GM21717 (cell line): ENCODE data around the gene NTSR1.
A peak's percentile ranks its signal among the peaks of the same experiment; 100 is the strongest.

Experiments used
- ATAC-seq: cut with Tn5 transposase; IDR thresholded peaks from one replicate; pipeline ENCODE4 v1.9.1; 2021; ENCODE audit warnings: mild to moderate bottlenecking, moderate library complexity; ENCODE audit not compliant: unreplicated experiment

Gene NTSR1

GRCh38 chr20:62780204-62780603, 71.6 kb downstream of the NTSR1 start:
- ATAC-seq, result no peak

DNA sequence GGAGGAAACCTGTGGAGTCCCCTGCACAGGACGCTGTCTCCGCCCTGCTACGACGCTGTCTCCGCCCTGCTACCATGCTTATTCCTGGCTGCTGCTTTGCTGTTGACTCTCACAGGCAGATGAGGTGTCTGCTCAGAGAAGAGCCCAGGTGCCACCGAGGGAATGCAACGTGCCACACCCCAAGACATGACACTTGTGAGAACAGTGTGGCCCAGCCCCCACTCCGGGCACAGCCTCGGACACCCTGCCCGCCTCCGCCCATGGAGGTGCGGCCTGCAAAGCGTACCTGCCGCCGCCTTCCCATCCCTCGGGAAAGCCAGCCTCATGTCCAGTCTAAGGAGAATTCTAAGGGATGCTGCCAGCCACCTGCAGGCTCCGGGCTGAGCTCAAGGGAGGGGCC, 72.1 kb downstream of the NTSR1 start:
- no peak for ATAC-seq

GRCh38 chr20:62782149-62782892, 73.7 kb downstream of the NTSR1 start:
- no peak for ATAC-seq

DNA sequence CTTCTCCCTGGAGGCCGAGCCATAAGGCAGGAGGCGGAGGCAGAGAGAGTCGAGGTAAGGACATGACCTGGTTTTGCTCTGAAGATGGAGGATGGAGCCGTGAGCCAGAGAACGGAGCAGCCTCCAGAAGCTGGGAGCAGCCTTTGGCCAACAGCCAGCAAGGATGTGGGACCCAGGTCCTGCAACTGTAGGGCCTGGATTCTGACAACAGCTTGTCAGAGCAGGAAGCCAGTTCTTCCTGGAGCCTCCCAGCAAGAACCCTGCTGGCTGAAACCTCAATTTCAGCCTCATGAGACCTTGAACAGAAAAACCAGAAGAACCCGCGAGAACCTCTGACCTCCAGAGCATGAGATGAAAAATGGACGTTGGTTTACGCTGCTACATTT, 74.2 kb downstream of the NTSR1 start:
- no peak for ATAC-seq

- no peak for ATAC-seq
Observed at GRCh38 chr20:62784497-62784896, 75.9 kb downstream of the NTSR1 start.

- no peak for ATAC-seq
Observed at GRCh38 chr20:62785393-62785792, 76.8 kb downstream of the NTSR1 start.

- no peak for ATAC-seq
Observed at GRCh38 chr20:62786157-62786556, 77.5 kb downstream of the NTSR1 start.

DNA sequence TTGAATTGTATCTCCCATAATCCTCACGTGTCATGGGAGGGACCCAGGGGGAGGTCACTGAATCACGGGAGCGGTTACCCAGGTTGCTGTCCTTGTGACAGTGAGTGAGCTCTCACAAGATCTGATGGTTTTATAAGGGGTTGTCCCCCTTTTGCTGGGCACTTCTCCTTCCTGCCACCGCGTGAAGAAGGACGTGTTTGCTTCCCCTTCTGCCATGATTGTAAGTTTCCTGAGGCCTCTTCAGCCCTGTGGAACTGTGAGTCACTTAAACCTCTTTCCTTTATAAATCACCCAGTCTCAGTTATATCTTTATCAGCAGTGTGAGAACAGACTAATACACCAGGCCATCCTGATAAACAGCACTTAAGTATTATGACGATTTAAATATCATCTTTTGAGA, 78.7 kb downstream of the NTSR1 start:
- ATAC-seq, result no peak

GRCh38 chr20:62787866-62788265, 79.2 kb downstream of the NTSR1 start:
- ATAC-seq, result no peak

GRCh38 chr20:62788607-62789006, 80.0 kb downstream of the NTSR1 start:
- ATAC-seq, result no peak

DNA sequence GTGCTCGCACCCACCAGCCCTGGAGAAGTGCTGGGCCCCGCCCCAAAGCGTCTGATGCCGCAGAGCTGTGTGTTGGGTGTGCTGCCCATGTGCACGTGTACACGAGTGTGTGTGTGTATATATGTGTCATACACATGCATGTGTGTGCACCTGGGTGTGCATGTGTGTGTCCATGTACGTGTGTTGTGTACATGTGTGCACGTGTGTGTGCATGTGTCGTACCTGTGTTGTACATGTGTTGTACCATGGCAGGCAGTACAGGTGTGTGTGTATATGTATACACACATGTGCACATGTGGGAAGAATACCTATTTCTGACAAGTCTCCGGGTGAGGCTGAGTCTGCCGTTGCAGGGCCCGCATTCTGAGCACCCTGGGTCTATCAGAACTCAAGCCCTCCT, 81.4 kb downstream of the NTSR1 start:
- ATAC-seq, result no peak

DNA sequence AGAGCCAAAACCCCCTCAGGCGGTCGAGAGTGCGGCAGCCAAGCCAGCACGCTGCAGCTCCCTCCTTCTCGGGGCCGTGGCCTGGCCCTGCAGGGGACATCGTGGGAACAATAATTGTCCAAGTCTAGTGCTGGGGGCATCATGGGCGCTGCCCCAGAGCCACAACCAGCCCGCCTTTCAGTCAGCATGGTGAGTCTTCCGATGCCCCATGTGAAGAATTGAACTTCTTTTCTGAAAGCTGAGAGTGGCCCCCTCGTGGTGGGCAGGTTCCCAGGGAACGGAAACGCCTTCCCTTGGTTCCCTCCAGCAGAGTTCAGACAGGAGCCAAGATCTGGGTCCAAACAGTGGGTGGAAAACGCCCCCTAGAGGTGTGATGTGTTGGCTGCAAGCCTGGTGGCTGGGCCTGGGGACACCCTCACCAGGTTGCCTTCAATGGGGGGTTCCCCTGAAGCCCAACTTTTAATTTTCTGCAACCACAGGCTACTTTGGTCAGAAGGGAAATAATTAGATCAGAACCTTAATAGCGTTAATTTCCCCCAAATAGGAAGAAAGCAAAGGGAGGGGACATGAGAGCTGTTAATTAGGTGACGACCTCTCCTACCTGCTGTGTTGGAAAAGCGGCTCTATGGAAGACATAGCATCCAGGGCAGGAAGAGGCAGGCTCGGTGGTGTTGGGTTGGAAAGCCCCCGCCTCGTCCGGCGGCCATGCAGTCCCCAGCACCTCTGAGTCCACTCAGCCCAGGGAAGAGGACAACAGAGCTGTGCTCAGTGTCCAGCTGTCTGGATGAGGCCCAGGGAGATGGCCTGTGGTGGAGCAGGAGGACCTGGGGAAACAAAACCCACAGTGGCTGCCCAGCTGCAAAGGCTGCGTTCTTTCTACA, 82.9 kb downstream of the NTSR1 start:
- ATAC-seq, result no peak

DNA sequence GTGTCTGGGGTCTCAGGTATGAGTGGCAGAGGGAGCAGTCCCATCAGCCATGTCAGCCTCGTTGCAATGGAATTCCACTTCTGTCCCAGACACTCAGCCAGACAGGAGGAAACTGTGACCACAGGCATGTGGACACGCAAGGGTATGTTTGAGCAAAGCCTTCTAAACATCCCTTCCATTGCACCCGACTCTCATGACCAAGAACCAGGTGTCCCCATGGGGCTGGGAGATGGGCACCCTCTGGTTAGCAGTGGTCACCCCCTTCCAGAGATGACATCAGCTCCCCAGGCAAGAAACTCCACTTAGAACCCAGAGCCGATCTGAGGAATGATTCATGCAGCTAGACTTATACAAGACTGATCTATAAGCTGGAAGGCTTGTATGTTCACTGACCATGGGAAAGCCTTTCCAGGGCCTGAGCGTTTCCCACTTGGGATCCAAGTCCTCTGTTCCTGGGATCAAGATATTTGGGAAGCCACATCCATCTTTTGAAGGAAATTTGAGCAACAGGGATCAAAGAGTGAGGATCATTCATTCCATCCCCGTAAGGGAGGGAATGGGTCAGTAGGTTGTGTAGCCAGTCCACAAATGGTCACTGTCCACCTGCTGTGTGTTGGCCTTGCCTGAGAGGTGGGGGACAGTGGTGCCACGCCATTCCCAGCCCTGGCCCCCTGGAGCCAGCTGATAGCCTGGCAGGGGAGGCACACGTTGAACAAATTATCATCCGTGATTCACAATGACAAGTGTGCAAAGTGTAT, 83.7 kb downstream of the NTSR1 start:
- no peak for ATAC-seq

DNA sequence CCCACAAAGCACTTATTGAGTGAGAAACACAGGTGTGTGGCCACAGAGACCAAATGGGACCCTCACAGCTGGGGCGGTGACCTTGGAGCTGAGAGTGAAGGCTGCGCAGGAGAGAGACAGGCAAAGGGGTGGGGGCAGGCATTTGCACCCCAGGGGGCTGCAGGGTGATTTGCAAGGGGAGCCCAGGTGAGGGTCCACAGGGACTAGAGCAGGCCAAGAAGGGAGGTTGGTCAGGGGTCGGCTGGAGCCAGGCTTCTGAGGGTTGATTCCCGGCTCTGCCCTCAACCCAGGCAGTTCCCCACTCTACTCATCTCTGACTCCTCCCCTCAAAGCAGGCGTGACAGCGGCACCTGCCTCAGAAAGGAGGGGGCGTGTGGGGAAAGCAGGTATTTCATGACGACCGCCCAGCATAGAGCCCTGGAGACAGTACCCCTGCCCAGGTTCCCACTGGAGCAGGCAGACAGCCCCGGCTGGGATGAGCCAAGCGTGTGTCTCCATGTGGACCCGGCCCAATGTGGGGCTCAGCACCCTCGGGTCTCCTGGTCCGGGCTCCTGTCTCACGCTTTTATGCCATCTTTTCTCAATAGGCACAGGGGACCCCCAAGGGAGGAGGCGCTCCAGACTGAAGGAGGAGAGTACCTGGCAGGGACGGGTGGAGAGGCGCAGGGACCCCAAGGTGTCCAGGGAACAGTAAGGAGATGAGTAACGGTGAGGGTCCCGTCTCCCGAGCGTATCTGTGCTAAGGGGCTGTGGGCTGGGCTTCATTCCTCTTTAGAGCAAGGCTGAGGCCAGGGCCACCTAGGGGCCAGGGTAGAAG, 84.5 kb downstream of the NTSR1 start:
- no peak for ATAC-seq

- peak; percentile 2 for ATAC-seq
Observed at GRCh38 chr20:62793757-62794006, 85.0 kb downstream of the NTSR1 start.

DNA sequence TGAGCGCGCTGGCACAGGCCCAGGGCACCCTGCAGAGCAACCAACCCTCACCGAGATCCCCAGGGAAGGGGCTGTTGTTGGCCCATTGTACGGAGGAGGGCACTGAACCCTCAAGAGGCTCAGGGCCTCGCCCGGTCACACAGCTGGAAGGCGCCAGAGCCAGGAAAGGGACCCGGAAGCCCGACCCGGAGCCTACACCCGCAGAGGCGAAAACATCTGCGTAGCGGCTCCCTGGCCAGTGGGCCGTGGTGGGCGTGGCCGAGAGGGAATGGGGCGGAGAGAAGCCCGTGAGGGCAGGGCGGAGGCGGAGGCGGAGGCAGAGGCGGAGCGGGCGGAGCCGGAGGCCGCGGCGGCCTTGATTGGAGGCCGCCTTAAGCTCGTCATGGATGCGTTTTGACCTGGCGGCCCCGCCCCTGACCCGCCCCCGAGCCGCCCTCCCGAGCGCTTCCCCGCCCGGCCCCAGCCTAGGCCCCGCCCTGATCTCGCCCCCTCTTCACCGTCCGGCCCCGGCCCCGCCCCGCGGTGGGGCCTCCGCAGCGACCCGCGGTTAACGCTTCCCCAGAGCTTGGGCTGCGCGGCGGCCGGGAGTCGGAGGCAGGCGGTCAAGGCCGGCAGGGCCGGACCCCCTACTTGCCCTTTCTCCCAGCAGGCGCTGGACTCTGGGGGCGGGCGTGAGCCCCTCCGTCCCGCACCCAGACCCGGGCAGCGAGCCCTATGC, 85.5 kb downstream of the NTSR1 start:
- ATAC-seq, result peak; percentile 49

DNA sequence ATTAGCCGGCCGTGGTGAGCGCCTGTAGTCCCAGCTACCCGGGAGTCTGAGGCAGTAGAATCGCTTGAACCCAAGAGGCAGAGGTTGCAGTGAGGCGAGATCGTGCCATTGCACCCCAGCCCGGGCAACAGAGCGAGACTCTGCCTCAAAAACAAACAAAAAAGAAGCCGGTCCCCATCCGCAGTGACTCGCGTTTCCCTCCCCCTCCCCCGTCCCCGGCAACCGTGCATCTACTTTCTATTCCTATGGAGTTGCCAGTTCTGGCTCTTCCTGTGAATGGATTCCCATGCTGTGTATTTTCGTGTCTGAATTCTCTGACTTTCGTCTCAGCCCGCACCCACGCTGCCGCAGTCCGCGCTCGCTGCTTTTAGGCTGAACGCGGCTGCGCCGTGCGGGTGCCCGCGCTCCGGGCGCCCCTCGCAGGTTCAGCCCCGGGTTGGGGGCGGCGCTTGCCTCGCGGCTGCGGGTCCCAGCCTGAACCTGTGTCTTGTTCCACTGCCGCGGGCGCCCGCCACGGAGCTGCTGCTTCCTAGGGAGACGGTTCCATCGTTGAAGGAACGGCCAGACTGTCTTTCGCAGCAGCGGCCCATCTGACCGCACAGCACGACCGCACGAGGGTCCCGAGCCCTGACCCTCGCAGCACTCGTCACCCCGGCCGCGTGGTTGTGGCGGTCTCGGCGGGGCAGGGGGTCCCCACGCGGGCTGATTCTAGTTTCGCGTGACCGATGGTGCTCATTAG, 86.6 kb downstream of the NTSR1 start:
- ATAC-seq, result no peak

DNA sequence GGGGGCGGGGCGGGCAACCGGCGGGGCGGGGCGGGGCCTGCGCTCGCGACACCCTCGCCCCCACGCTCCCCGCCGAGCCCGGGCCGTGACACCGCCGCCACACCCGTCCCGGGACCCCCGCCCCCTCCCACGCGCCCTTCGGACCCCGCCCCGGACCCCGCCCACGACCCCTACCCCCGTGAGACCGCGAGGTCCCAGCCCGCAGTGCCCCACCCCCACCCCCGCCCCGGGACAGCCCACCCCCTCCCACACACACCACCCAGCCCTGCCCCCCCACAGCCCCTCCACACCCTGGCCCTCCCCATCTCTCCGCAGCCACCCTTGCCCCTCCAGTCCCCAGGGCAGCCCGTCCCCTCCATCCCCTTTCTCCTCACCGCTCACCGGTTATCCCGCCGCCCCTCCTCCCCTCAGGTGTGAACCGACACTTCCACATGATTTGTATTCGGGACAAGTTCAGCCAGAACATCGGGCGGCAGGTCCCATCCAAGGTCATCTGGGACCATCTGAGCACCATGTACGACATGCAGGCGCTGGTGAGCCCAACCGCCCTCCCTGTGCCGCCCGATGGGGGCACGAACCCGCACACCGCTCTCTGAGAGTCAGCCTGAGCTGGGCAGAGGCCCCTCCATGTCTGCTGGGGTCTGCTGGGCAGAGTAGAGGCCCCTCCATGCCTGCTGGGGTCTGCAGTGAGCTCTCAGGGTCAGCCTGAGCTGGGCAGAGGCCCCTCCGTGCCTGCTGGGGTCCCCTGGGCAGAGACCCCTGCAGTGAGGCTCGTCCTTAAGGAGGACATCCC, 88.3 kb downstream of the NTSR1 start:
- no peak for ATAC-seq
